ENCODE results near the gene ELFN2.

DNA sequence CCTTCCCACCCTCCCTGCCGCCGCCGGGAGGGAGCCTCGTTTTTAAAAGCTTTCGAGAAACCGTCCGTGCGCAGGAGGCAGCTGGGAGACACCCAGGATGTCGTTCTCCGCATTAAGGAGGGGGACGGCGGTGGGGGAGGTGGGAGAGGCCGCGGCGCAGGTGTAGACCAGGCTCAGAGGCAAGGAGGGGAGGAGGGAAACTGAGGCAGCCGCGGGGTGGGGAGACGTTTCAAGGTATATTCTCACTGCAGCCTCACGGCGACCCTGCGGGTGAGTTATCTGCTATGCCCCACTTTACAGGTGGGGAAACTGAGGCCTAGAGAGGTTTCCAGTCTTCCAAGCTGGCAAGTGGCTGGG is 102.3 kb downstream of the ELFN2 start:
- TF ChIP-seq, protein P1, sequence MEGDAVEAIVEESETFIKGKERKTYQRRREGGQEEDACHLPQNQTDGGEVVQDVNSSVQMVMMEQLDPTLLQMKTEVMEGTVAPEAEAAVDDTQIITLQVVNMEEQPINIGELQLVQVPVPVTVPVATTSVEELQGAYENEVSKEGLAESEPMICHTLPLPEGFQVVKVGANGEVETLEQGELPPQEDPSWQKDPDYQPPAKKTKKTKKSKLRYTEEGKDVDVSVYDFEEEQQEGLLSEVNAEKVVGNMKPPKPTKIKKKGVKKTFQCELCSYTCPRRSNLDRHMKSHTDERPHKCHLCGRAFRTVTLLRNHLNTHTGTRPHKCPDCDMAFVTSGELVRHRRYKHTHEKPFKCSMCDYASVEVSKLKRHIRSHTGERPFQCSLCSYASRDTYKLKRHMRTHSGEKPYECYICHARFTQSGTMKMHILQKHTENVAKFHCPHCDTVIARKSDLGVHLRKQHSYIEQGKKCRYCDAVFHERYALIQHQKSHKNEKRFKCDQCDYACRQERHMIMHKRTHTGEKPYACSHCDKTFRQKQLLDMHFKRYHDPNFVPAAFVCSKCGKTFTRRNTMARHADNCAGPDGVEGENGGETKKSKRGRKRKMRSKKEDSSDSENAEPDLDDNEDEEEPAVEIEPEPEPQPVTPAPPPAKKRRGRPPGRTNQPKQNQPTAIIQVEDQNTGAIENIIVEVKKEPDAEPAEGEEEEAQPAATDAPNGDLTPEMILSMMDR (IDR thresholded peaks at IDR 0.05), result no peak
- TF ChIP-seq POLR2A (IDR thresholded peaks at IDR 0.05), result no peak

Data from tibial nerve (tissue), 3 donors.